ENCODE data around the gene SREK1.

DNA sequence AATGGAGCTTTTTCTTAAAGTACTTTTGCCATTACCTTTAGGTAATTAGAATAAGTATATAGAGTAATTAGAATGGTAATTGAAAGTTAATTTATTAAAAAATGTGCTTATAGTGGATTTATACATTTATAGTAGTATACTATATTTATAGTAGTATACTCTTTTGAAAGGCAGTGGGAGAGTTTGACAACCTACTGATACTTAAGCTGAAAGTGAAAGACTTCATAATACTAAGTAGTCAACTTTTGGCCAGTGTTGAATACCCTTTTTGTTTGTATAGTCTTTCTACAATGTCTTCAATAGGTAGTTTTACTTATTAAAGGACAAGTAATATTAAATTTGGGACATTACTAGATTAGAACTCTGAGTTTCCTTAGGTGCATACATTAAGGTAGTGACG lies 12.9 kb downstream of the SREK1 start:
- TF ChIP-seq, protein P1, sequence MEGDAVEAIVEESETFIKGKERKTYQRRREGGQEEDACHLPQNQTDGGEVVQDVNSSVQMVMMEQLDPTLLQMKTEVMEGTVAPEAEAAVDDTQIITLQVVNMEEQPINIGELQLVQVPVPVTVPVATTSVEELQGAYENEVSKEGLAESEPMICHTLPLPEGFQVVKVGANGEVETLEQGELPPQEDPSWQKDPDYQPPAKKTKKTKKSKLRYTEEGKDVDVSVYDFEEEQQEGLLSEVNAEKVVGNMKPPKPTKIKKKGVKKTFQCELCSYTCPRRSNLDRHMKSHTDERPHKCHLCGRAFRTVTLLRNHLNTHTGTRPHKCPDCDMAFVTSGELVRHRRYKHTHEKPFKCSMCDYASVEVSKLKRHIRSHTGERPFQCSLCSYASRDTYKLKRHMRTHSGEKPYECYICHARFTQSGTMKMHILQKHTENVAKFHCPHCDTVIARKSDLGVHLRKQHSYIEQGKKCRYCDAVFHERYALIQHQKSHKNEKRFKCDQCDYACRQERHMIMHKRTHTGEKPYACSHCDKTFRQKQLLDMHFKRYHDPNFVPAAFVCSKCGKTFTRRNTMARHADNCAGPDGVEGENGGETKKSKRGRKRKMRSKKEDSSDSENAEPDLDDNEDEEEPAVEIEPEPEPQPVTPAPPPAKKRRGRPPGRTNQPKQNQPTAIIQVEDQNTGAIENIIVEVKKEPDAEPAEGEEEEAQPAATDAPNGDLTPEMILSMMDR (conservative IDR thresholded peaks at IDR 0.05) = no peak
- TF ChIP-seq ZFX (IDR thresholded peaks at IDR 0.05) = no peak
